Stimulated activated CD4-positive, alpha-beta T cell treated with anti-CD3 and anti-CD28 coated beads, Interleukin-15, amount 100 ng/mL, for 1 hour (primary cell): Measurements from ENCODE around the gene MAPKAP1.

Source experiments
- DNase-seq, 2 donors: peaks; one replicate each; pipeline ENCODE4 v3.0.0-alpha.2; 2020; ENCODE audit warnings: low read depth in 1 of 2, low spot score in 1 of 2

Gene MAPKAP1

GRCh38 chr9:125399165-125399564 is 307.8 kb downstream of the MAPKAP1 start:
- no peak for DNase-seq

DNA sequence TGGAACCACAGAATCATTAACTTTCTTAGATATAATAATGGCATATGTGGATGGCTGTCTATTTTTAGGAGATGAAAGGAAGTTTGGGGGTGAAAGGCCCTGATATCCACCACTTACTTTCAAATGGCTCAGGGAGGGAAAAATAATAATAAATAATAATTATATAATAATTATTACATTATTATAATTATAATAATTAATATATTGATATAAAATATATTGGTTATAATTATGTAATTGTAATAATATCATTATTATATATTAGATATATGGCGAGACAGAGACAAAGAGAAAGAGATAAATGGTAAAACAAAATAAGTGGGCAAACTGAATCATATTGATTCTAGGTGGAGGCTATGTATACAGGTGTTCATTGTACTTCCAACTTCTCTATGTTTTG is 308.8 kb downstream of the MAPKAP1 start:
- no peak for DNase-seq

DNA sequence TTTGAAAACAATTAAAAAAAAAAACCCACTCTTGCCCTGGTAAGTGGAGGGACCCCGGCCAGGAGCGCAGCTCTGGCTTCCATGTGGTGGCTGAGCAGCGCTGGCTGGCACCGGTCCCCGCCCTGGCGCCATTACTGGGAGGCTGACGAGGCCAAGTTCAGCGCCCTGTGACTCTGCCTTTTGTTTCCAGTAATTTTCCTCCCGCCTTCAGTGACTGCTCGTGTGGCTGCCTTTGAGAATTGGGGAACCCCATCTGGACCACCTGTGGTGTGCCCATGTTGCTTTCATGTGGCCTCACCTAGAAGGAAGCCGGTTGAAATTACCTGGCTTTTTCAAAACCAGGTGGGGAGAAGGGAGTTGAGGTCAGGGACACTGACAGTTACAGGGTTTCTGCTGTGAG is 309.3 kb downstream of the MAPKAP1 start:
- no peak for DNase-seq

- no peak for DNase-seq
These were observed 310.2 kb downstream of the MAPKAP1 start for GRCh38 chr9:125396799-125397198.

- DNase-seq: no peak
These were observed 313.6 kb downstream of the MAPKAP1 start for GRCh38 chr9:125393426-125393825.

GRCh38 chr9:125391704-125392103 is 315.3 kb downstream of the MAPKAP1 start:
- no peak for DNase-seq

DNA sequence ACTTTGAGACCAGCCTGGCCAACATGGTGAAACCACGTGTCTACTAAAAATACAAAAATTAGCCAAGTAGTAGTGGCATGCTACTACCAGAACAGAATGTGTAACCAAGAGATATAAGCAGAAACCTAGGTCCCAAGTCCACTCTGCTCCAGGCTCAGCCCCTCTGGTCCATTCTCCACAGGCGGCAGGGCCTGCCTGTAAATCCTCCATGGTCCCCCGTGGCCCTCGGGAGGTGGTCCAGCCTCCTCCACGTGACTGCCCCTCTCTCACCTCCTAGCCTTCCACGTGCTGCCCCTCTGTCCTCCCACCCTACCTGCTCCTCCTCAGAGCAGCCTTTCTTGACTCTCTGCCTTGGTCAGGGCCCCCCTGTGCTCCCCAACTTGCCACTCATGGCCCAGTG is 318.0 kb downstream of the MAPKAP1 start:
- no peak for DNase-seq

GRCh38 chr9:125387861-125388524 is 319.0 kb downstream of the MAPKAP1 start:
- no peak for DNase-seq
